Caco-2 (cell line): ENCODE measurements around the gene CCDC97. TPM values are rescaled to one million over a fixed set of nuclear protein-coding genes. Genes with fewer than 3 reads are reported as not detected.

Experiments
- BruUV-seq: library from RNA; stranded (reverse); fragments of 400-500 nt; replicated peaks from 2 replicates; lab custom pipeline; 2021; lab: Mats Ljungman, UMichigan
- CTCF ChIA-PET: fragments of 300-600 bp; sonication (Branson Sonifier 250); formaldehyde crosslinking; loops from one replicate; lab custom pipeline; 2022; ENCODE audit warnings: antibody characterized with exemption; lab: Charles Lee
- POLR2A ChIA-PET: fragments of 300-600 bp; sonication (Branson Sonifier 250); formaldehyde crosslinking; loops from one replicate; lab custom pipeline; 2022; ENCODE audit warnings: antibody characterized with exemption; lab: Charles Lee
- DNase-seq, 2 experiments: peaks; one replicate each; pipeline versions ENCODE4 v3.0.0 to v3.0.0-alpha.2; 2020 to 2022
- H3K27me3 ChIP-seq: replicated peaks from 2 replicates; pipeline ENCODE4 v1.6.0; 2011; ENCODE audit warnings: low read length; ENCODE audit not compliant: control insufficient read depth, insufficient read depth
- H3K36me3 ChIP-seq: 2 replicates; pipeline ENCODE4 v1.5.1; 2011; ENCODE audit warnings: low read length; ENCODE audit not compliant: control insufficient read depth, insufficient read depth
- H3K4me1 ChIP-seq: fragments of 250-450 bp; sonication (Bioruptor Pico); 2 replicates; pipeline ENCODE4 v1.5.1; 2020; ENCODE audit warnings: mild to moderate bottlenecking
- H3K4me3 ChIP-seq: 2 replicates; pipeline ENCODE4 v1.5.1; 2011; ENCODE audit warnings: low read depth, mild to moderate bottlenecking, control low read depth, low read length
- H3K9me3 ChIP-seq: fragments of 250-450 bp; sonication (Bioruptor Pico); 2 replicates; pipeline ENCODE4 v1.5.1; 2020; ENCODE audit warnings: mild to moderate bottlenecking, moderate library complexity
- H3K27ac Mint-ChIP-seq: one replicate; pipeline ENCODE4 v1.8.0; 2022; ENCODE audit warnings: mixed read lengths; ENCODE audit not compliant: unreplicated experiment
- H3K27me3 Mint-ChIP-seq: one replicate; pipeline ENCODE4 v1.8.0; 2022; ENCODE audit warnings: mixed read lengths; ENCODE audit not compliant: insufficient read depth, unreplicated experiment
- H3K36me3 Mint-ChIP-seq: one replicate; pipeline ENCODE4 v1.8.0; 2022; ENCODE audit warnings: mild to moderate bottlenecking, mixed read lengths; ENCODE audit not compliant: insufficient read depth, unreplicated experiment
- H3K4me1 Mint-ChIP-seq: one replicate; pipeline ENCODE4 v1.8.0; 2022; ENCODE audit warnings: low read depth, mixed read lengths; ENCODE audit not compliant: unreplicated experiment
- H3K4me3 Mint-ChIP-seq: one replicate; pipeline ENCODE4 v1.8.0; 2022; ENCODE audit warnings: mild to moderate bottlenecking, moderate library complexity, mixed read lengths; ENCODE audit not compliant: unreplicated experiment
- H3K9me3 Mint-ChIP-seq: one replicate; pipeline ENCODE4 v1.8.0; 2022; ENCODE audit warnings: mixed read lengths; ENCODE audit not compliant: unreplicated experiment
- CTCF ChIP-seq, 2 experiments: fragments of 200-600 bp in 1 of 2; IDR thresholded peaks; 1 replicate in 1 of 2; 2 replicates in 1 of 2; pipeline versions ENCODE4 v1.5.1 to v1.8.0; 2011 to 2022; ENCODE audit warnings: antibody characterized with exemption in 1 of 2, control low read depth in 1 of 2, inconsistent platforms in 1 of 2, low read depth in 1 of 2, low read length in 1 of 2, mild to moderate bottlenecking in 1 of 2, moderate library complexity in 1 of 2; ENCODE audit not compliant: insufficient read depth in 1 of 2, severe bottlenecking in 1 of 2, unreplicated experiment in 1 of 2
- intact Hi-C: fragments of 100-400 bp; cut with micrococcal nuclease; formaldehyde crosslinking; loops from one replicate; pipeline ENCODE4 v1.10.0; 2022; ENCODE audit not compliant: unreplicated experiment
- total RNA-seq: library from RNA; stranded (reverse); gene quantifications from 2 replicates; pipeline ENCODE4 v1.2.3, GENCODE V29; 2022

Gene CCDC97
- total RNA-seq, 1 experiment from 2014 or later: 47.1 TPM

GRCh38 chr19:41263042-41263849, 46.7 kb upstream of the CCDC97 start:
- H3K36me3 Mint-ChIP-seq: peaks cover 62% of the 10 kb centered on the region

GRCh38 chr19:41263850-41264580, 46.0 kb upstream of the CCDC97 start, which contains the start of gene HNRNPUL1:
Gene HNRNPUL1, plus strand, starts transcription at chr19:41264372. Its CDS starts 132 bp downstream, at chr19:41264504.
- POLR2A ChIA-PET: interaction anchor here (0.5 to 2.5 kb wide), 13 partner anchors 11 to 658 kb away, joined by 3 to 13 read pairs (median 5); partner anchors contain the start of genes ACTMAP, B9D2 and RAB4B
- Mint-ChIP-seq H3K27ac (peak within 1 kb of the TSS; percentile 87), H3K36me3 (peaks cover 70% of the 10 kb centered on the region), H3K27me3 (no peaks in the 10 kb centered on the region), H3K4me1 (peaks cover 30% of the 10 kb centered on the region), H3K9me3 (no peaks in the 10 kb centered on the region), H3K4me3 (peak within 1 kb of the TSS; percentile 83)
- Histone ChIP-seq H3K27me3 (no peaks in the 10 kb centered on the region), H3K4me3 (peak within 1 kb of the TSS; percentile 86), H3K9me3 (no peaks in the 10 kb centered on the region), H3K4me1 (peaks cover 11% of the 10 kb centered on the region), H3K36me3 (0 out of 2 replicates have a peak, but pooled peaks cover 3% of the 10 kb centered on the region)
- TF ChIP-seq CTCF (IDR thresholded peaks at IDR 0.05; ENCODE audit: insufficient read depth in 1 of 2, low read depth in 1 of 2, low read length in 1 of 2, severe bottlenecking in 1 of 2, unreplicated experiment in 1 of 2): peak; percentile 20 to 46
- DNase-seq: peak; percentile 99 to 100
- CTCF ChIA-PET: interaction anchor here (0.5 to 3.8 kb wide), 15 partner anchors 35 to 496 kb away, joined by 3 to 118 read pairs (median 4); partner anchors contain the start of gene TGFB1
- BruUV-seq: no TSS peak
- intact Hi-C loops: loop anchor here (1.0 to 2.0 kb wide), 6 partner anchors 38 to 601 kb away; partner anchors contain the start of gene EGLN2

More at GRCh38 chr19:41263042-41263849, 46.7 kb upstream of the CCDC97 start:
- DNase-seq: peak in 1 of 2 experiments; percentile 72
- H3K27ac Mint-ChIP-seq: peak overlapping the region; percentile 87
- TSS peak; percentile 88 for BruUV-seq
- Histone ChIP-seq H3K27me3 (no peaks in the 10 kb centered on the region), H3K4me3 (peak overlapping the region; percentile 56), H3K4me1 (peaks cover 11% of the 10 kb centered on the region), H3K36me3 (0 out of 2 replicates have a peak, but pooled peaks cover 2% of the 10 kb centered on the region), H3K9me3 (no peaks in the 10 kb centered on the region)
- ChIA-PET CTCF (interaction anchor here (0.6 to 3.8 kb wide), 13 partner anchors 36 to 496 kb away, joined by 3 to 118 read pairs (median 5); no protein-coding TSS in a partner anchor), POLR2A (interaction anchor here (0.5 to 2.5 kb wide), 12 partner anchors 11 to 821 kb away, joined by 3 to 13 read pairs (median 4); partner anchors contain the start of genes ACTMAP and RAB4B)
- H3K9me3 Mint-ChIP-seq: no peaks in the 10 kb centered on the region
- intact Hi-C loops: loop anchor here (1.0 to 2.0 kb wide), 5 partner anchors 37 to 600 kb away; no protein-coding TSS in a partner anchor
- peak overlapping the region; percentile 83 for H3K4me3 Mint-ChIP-seq
- H3K4me1 Mint-ChIP-seq: peaks cover 30% of the 10 kb centered on the region
- H3K27me3 Mint-ChIP-seq: no peaks in the 10 kb centered on the region
- no peak for TF ChIP-seq CTCF (IDR thresholded peaks at IDR 0.05; ENCODE audit: insufficient read depth in 1 of 2, low read depth in 1 of 2, low read length in 1 of 2, severe bottlenecking in 1 of 2, unreplicated experiment in 1 of 2)
